ENCODE data around the gene ATP9B. TPM values are rescaled to one million over a fixed set of nuclear protein-coding genes. Genes with fewer than 3 reads are reported as not detected.

Gene ATP9B
- total RNA-seq, 2 donors from 2014 or later: 29.1 to 38.1 TPM

DNA sequence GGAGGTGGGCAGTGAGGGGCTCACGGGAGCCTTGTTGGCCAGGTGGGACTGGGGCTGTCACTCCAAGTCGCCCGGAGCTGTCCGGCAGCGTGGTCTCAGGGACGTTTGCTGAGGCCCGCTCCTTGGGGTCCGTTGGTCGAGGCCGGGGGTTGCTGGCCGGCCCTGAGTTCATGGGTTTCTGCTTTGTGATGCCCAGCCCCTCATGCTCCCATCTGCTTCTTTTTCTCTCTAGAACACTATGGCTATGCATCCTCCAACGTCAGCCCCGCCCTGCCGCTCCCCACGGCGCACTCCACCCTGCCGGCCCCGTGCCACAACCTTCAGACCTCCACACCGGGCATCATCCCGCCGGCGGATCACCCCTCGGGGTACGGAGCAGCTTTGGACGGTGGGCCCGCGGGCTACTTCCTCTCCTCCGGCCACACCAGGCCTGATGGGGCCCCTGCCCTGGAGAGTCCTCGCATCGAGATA is 341.0 kb downstream of the ATP9B start:
- Histone ChIP-seq H3K4me3 (ENCODE audit: low read length) (no peak overlapping the region), H3K27ac (ENCODE audit: low read depth, low read length) (no peak overlapping the region), H3K9ac (ENCODE audit: extremely low read depth, low read length, poor library complexity, severe bottlenecking) (no peak overlapping the region), H3K9me3 (ENCODE audit: control insufficient read depth, low read length) (no peaks in the 10 kb centered on the region), H3K36me3 (ENCODE audit: control insufficient read depth, insufficient read depth, low read length) (peaks cover 29% of the 10 kb centered on the region), H3K27me3 (ENCODE audit: control insufficient read depth, insufficient read depth, low read length, poor library complexity, severe bottlenecking) (no peaks in the 10 kb centered on the region), H3K4me1 (ENCODE audit: control insufficient read depth, insufficient read depth, low read length) (no peaks in the 10 kb centered on the region)
- H3K27me3 Mint-ChIP-seq (ENCODE audit: insufficient read depth): no peaks in the 10 kb centered on the region
- H3K4me1 Mint-ChIP-seq: peaks cover 15% of the 10 kb centered on the region
- peaks cover 54% of the 10 kb centered on the region for H3K36me3 Mint-ChIP-seq (ENCODE audit: low read depth)
- WGBS, 2 experiments (ENCODE audit: insufficient coverage in 1 of 2, insufficient read length in 1 of 2): 96 to 97% methylated on average over 17 to 30 of the region's 30 CpGs
- H3K9me3 Mint-ChIP-seq: no peaks in the 10 kb centered on the region
- TF ChIP-seq, protein P1, sequence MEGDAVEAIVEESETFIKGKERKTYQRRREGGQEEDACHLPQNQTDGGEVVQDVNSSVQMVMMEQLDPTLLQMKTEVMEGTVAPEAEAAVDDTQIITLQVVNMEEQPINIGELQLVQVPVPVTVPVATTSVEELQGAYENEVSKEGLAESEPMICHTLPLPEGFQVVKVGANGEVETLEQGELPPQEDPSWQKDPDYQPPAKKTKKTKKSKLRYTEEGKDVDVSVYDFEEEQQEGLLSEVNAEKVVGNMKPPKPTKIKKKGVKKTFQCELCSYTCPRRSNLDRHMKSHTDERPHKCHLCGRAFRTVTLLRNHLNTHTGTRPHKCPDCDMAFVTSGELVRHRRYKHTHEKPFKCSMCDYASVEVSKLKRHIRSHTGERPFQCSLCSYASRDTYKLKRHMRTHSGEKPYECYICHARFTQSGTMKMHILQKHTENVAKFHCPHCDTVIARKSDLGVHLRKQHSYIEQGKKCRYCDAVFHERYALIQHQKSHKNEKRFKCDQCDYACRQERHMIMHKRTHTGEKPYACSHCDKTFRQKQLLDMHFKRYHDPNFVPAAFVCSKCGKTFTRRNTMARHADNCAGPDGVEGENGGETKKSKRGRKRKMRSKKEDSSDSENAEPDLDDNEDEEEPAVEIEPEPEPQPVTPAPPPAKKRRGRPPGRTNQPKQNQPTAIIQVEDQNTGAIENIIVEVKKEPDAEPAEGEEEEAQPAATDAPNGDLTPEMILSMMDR (conservative IDR thresholded peaks at IDR 0.05): no peak
- no peak overlapping the region for H3K27ac Mint-ChIP-seq
- DNase-seq: no peak
- H3K4me3 Mint-ChIP-seq: no peak overlapping the region

DNA sequence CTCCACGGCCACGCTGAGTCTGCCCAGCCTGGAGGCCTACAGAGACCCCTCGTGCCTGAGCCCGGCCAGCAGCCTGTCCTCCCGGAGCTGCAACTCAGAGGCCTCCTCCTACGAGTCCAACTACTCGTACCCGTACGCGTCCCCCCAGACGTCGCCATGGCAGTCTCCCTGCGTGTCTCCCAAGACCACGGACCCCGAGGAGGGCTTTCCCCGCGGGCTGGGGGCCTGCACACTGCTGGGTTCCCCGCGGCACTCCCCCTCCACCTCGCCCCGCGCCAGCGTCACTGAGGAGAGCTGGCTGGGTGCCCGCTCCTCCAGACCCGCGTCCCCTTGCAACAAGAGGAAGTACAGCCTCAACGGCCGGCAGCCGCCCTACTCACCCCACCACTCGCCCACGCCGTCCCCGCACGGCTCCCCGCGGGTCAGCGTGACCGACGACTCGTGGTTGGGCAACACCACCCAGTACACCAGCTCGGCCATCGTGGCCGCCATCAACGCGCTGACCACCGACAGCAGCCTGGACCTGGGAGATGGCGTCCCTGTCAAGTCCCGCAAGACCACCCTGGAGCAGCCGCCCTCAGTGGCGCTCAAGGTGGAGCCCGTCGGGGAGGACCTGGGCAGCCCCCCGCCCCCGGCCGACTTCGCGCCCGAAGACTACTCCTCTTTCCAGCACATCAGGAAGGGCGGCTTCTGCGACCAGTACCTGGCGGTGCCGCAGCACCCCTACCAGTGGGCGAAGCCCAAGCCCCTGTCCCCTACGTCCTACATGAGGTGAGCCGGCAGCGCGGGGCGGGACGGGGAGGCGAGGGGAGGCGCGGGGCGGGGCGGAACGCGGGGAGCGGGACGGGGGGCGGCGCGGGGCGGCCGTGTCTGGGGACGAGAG is 341.8 kb downstream of the ATP9B start:
- peaks cover 15% of the 10 kb centered on the region for H3K4me1 Mint-ChIP-seq
- Histone ChIP-seq H3K27ac (ENCODE audit: low read depth, low read length) (no peak overlapping the region), H3K4me1 (ENCODE audit: control insufficient read depth, insufficient read depth, low read length) (no peaks in the 10 kb centered on the region), H3K9me3 (ENCODE audit: control insufficient read depth, low read length) (no peaks in the 10 kb centered on the region), H3K4me3 (ENCODE audit: low read length) (no peak overlapping the region), H3K9ac (ENCODE audit: extremely low read depth, low read length, poor library complexity, severe bottlenecking) (no peak overlapping the region), H3K27me3 (ENCODE audit: control insufficient read depth, insufficient read depth, low read length, poor library complexity, severe bottlenecking) (no peaks in the 10 kb centered on the region), H3K36me3 (ENCODE audit: control insufficient read depth, insufficient read depth, low read length) (peaks cover 29% of the 10 kb centered on the region)
- no peak overlapping the region for H3K27ac Mint-ChIP-seq
- peaks cover 53% of the 10 kb centered on the region for H3K36me3 Mint-ChIP-seq (ENCODE audit: low read depth)
- H3K9me3 Mint-ChIP-seq: no peaks in the 10 kb centered on the region
- no peaks in the 10 kb centered on the region for H3K27me3 Mint-ChIP-seq (ENCODE audit: insufficient read depth)
- WGBS, 2 experiments (ENCODE audit: insufficient coverage in 1 of 2, insufficient read length in 1 of 2): 97 to 98% methylated on average over 44 to 84 of the region's 84 CpGs
- TF ChIP-seq, protein P1 (conservative IDR thresholded peaks at IDR 0.05): no peak
- no peak overlapping the region for H3K4me3 Mint-ChIP-seq
- no peak for DNase-seq

DNA sequence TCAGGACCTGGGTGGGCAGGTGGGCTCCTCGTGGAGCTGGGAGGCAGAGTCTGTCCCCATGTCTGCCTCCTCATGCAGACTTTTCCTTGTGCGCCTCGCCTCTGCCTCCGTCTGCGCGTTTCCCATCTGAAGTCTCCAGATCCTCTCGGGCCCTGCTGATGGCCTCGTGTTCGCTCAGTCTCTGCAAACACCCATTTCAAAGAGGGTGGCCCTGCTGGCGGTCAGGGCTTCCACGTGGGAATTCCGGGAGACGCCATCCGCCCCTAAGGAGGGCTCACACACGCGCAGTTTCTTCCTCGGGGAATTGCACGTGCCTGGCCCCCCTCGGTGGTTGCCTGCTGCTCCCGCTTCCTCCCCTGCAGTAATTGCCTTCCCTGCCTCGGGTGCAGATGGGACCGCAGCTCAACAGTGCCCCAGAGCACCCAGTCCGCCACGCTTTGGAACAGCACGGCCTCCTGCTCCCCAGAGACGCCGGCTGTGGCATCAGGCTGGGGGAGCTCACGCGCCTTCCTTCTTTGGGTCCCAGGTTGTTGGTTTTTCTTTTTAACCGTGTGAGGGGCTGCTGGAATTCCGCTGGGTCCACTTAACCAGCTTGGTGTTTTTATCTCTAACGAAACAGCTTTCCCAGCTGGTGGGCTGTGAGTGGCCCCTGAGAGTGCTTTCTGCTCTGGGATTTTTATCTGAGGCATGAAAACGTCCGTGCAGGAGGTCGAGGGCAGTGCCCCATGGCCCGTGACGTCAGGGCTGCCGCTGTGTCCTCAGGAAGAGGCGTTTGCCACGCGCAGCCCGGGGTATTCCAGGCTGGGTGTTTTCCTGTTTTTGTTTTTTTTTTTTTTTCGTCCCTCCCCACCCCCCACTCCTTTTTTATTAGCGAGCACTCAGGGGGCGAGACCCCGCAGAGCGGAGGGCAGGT is 342.7 kb downstream of the ATP9B start:
- H3K4me3 Mint-ChIP-seq: no peak overlapping the region
- H3K27me3 Mint-ChIP-seq (ENCODE audit: insufficient read depth): no peaks in the 10 kb centered on the region
- 88 to 90% methylated on average over 37 to 45 of the region's 47 CpGs for WGBS, 2 experiments (ENCODE audit: insufficient coverage in 1 of 2, insufficient read length in 1 of 2)
- Histone ChIP-seq H3K4me1 (ENCODE audit: control insufficient read depth, insufficient read depth, low read length) (no peaks in the 10 kb centered on the region), H3K36me3 (ENCODE audit: control insufficient read depth, insufficient read depth, low read length) (peaks cover 29% of the 10 kb centered on the region), H3K9me3 (ENCODE audit: control insufficient read depth, low read length) (no peaks in the 10 kb centered on the region), H3K27me3 (ENCODE audit: control insufficient read depth, insufficient read depth, low read length, poor library complexity, severe bottlenecking) (no peaks in the 10 kb centered on the region), H3K27ac (ENCODE audit: low read depth, low read length) (no peak overlapping the region), H3K9ac (ENCODE audit: extremely low read depth, low read length, poor library complexity, severe bottlenecking) (no peak overlapping the region), H3K4me3 (ENCODE audit: low read length) (no peak overlapping the region)
- peak overlapping the region; percentile 39 for H3K27ac Mint-ChIP-seq
- peaks cover 51% of the 10 kb centered on the region for H3K36me3 Mint-ChIP-seq (ENCODE audit: low read depth)
- no peaks in the 10 kb centered on the region for H3K9me3 Mint-ChIP-seq
- TF ChIP-seq, protein P1 (conservative IDR thresholded peaks at IDR 0.05): no peak
- H3K4me1 Mint-ChIP-seq: peaks cover 15% of the 10 kb centered on the region
- no peak for DNase-seq

Data from endodermal cell (in vitro differentiated cells).